A673 (cell line): ENCODE data around the gene PUDP. TPM values are rescaled to one million over a fixed set of nuclear protein-coding genes. Genes with fewer than 3 reads are reported as not detected.

ENCODE experiments used
- BruUV-seq: library from RNA; stranded (reverse); fragments of 400-500 nt; replicated peaks from 2 replicates; lab custom pipeline; 2021; lab: Mats Ljungman, UMichigan
- CTCF ChIA-PET: fragments of 300-600 bp; sonication (Branson Sonifier 250); formaldehyde crosslinking; loops from one replicate; lab custom pipeline; 2022; ENCODE audit warnings: antibody characterized with exemption; lab: Charles Lee
- POLR2A ChIA-PET: fragments of 300-600 bp; sonication (Branson Sonifier 250); formaldehyde crosslinking; loops from one replicate; lab custom pipeline; 2022; ENCODE audit warnings: antibody characterized with exemption; ENCODE audit not compliant: low non-redundant PET; lab: Charles Lee
- DNase-seq: peaks from one replicate; pipeline ENCODE4 v3.0.0-alpha.2; 2015; ENCODE audit warnings: low spot score
- H3K27ac ChIP-seq: fragments of 200-600 bp; sonication (generic); 2 replicates; pipeline ENCODE4 v1.5.1; 2016; ENCODE audit warnings: mixed run types, low read depth, mild to moderate bottlenecking, mixed read lengths, antibody characterized with exemption, low read length; ENCODE audit not compliant: poor library complexity, severe bottlenecking
- H3K27me3 ChIP-seq: fragments of 200-600 bp; sonication (generic); replicated peaks from 2 replicates; pipeline ENCODE4 v1.6.1; 2017; ENCODE audit warnings: mixed run types, low read depth, mild to moderate bottlenecking, mixed read lengths, antibody characterized with exemption, low read length; ENCODE audit not compliant: insufficient read depth, poor library complexity
- H3K36me3 ChIP-seq: fragments of 200-600 bp; sonication (generic); 2 replicates; pipeline ENCODE4 v1.6.1; 2016; ENCODE audit warnings: mixed run types, mild to moderate bottlenecking, mixed read lengths, antibody characterized with exemption, low read length; ENCODE audit not compliant: insufficient read depth, poor library complexity, severe bottlenecking
- H3K4me1 ChIP-seq: fragments of 200-600 bp; sonication (generic); 2 replicates; pipeline ENCODE4 v1.6.1; 2017; ENCODE audit warnings: mixed run types, mild to moderate bottlenecking, mixed read lengths, antibody characterized with exemption, low read length; ENCODE audit not compliant: insufficient read depth, poor library complexity, severe bottlenecking
- H3K4me3 ChIP-seq: fragments of 200-600 bp; sonication (generic); 2 replicates; pipeline ENCODE4 v1.5.1; 2016; ENCODE audit warnings: low read depth, mixed run types, mild to moderate bottlenecking, mixed read lengths, low read length; ENCODE audit not compliant: poor library complexity, severe bottlenecking
- H3K9me3 ChIP-seq: fragments of 200-600 bp; sonication (generic); 2 replicates; pipeline ENCODE4 v1.6.1; 2016; ENCODE audit warnings: mixed run types, low read depth, mild to moderate bottlenecking, mixed read lengths, antibody characterized with exemption, low read length; ENCODE audit not compliant: poor library complexity, severe bottlenecking
- EZH2 ChIP-seq: fragments of 200-600 bp; sonication (generic); IDR thresholded peaks from 2 replicates; pipeline ENCODE4 v1.6.1; 2017; ENCODE audit warnings: borderline replicate concordance, low read depth, mild to moderate bottlenecking, mixed read lengths, antibody characterized with exemption, low read length; ENCODE audit not compliant: poor library complexity, severe bottlenecking
- intact Hi-C: fragments of 100-400 bp; cut with micrococcal nuclease; formaldehyde crosslinking; loops from one replicate; pipeline ENCODE4 v1.10.0; 2022; ENCODE audit not compliant: unreplicated experiment
- total RNA-seq: library from RNA; stranded (reverse); gene quantifications from 2 replicates; pipeline ENCODE4 v1.2.3, GENCODE V29; 2021
- TF ChIP-seq, protein P1 (sequence below): fragments of 300-800, 200-600 bp; sonication (generic); conservative IDR thresholded peaks from 2 replicates; pipeline ENCODE4 v1.5.1; 2017; ENCODE audit warnings: low read depth, mild to moderate bottlenecking, antibody characterized with exemption, low read length, moderate library complexity, mixed read lengths

Gene PUDP
- total RNA-seq, 1 experiment from 2014 or later: 17.6 TPM

DNA sequence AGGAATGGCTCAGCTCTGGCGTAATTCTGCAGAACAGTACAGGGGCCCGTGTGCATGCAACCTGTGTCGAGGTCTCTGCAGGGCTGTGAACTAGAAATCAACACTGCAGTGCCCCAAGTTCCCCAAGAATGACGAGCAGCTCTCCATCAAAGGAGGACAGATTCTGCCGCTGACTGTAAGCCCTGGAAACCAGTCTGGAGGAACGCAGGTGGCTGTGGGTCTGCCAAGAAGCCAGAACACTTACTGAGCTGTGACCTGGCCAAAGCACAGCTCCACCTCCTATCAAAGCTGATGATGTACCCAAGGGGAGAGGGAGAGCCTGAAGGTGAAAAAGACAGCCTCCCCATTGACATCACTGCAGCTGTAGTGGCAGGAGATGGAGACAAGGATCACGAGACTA is 80.7 kb downstream of the PUDP start:
- H3K27me3 ChIP-seq: no peaks in the 10 kb centered on the region
- ChIA-PET POLR2A (no interaction called here), CTCF (no interaction called here)
- no peak overlapping the region for H3K4me3 ChIP-seq
- no peak overlapping the region for H3K27ac ChIP-seq
- no peaks in the 10 kb centered on the region for H3K36me3 ChIP-seq
- BruUV-seq: no TSS peak
- no peak for TF ChIP-seq EZH2
- TF ChIP-seq, protein P1, sequence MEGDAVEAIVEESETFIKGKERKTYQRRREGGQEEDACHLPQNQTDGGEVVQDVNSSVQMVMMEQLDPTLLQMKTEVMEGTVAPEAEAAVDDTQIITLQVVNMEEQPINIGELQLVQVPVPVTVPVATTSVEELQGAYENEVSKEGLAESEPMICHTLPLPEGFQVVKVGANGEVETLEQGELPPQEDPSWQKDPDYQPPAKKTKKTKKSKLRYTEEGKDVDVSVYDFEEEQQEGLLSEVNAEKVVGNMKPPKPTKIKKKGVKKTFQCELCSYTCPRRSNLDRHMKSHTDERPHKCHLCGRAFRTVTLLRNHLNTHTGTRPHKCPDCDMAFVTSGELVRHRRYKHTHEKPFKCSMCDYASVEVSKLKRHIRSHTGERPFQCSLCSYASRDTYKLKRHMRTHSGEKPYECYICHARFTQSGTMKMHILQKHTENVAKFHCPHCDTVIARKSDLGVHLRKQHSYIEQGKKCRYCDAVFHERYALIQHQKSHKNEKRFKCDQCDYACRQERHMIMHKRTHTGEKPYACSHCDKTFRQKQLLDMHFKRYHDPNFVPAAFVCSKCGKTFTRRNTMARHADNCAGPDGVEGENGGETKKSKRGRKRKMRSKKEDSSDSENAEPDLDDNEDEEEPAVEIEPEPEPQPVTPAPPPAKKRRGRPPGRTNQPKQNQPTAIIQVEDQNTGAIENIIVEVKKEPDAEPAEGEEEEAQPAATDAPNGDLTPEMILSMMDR: no peak
- no peaks in the 10 kb centered on the region for H3K9me3 ChIP-seq
- DNase-seq: no peak
- no peaks in the 10 kb centered on the region for H3K4me1 ChIP-seq
- intact Hi-C loops: no loop called here

DNA sequence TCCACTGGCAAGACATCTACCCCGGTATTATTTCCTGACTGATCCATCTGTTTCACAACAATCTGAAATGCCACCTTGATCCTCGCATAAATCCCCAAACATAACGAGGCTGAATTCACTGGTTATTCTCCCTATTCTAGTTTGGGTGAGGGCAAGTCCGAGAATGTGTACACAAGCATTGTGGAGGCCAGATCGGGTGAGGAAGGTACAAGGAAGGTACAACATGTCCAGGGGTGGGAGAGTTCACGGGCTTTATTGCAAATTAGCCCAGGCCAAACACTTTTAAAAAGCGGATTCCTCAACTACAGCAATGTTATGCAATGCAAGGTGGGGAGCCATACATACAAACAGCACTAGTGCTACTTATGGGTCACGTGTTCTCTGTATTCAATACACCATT is 82.5 kb downstream of the PUDP start:
- no peak for TF ChIP-seq EZH2
- TF ChIP-seq, protein P1: no peak
- POLR2A ChIA-PET: no interaction called here
- Histone ChIP-seq H3K4me1 (no peaks in the 10 kb centered on the region), H3K27me3 (no peaks in the 10 kb centered on the region), H3K27ac (no peak overlapping the region), H3K9me3 (no peaks in the 10 kb centered on the region), H3K36me3 (no peaks in the 10 kb centered on the region), H3K4me3 (no peak overlapping the region)
- CTCF ChIA-PET: no interaction called here
- DNase-seq: no peak
- intact Hi-C loops: no loop called here
- no TSS peak for BruUV-seq

DNA sequence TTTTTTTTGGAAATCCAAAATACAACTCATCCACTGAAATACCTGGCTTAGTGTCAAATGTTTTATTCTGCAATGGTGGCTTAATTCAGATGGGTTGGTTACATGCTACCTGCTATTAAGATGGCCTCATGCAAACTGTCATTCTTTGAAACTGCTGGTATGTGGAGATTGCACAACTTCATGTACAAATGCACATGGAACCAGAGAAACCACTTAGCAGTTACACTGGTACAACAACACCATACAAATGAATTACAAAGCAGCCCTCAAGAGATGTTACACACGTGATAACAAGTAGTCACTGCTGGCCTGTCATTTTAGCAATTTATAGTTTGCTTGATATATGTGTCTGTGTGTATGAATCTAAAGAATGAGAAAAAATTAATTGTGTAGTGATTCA is 85.0 kb downstream of the PUDP start:
- no peaks in the 10 kb centered on the region for H3K4me1 ChIP-seq
- no TSS peak for BruUV-seq
- no peak overlapping the region for H3K4me3 ChIP-seq
- H3K36me3 ChIP-seq: no peaks in the 10 kb centered on the region
- CTCF ChIA-PET: no interaction called here
- H3K9me3 ChIP-seq: no peaks in the 10 kb centered on the region
- DNase-seq: no peak
- no peaks in the 10 kb centered on the region for H3K27me3 ChIP-seq
- TF ChIP-seq EZH2: no peak
- TF ChIP-seq, protein P1: no peak
- POLR2A ChIA-PET: no interaction called here
- no peak overlapping the region for H3K27ac ChIP-seq
- intact Hi-C loops: no loop called here
